HEK293T (cell line): ENCODE results near the gene B4GALT5.

Source experiments
- BHLHE40 ChIP-seq: fragments of 450-650 bp; IDR thresholded peaks from 2 replicates; pipeline ENCODE4 v1.6.1; 2016; ENCODE audit warnings: mild to moderate bottlenecking, moderate library complexity, borderline replicate concordance
- FOXK2 ChIP-seq: fragments of 450-650 bp; IDR thresholded peaks from 2 replicates; pipeline ENCODE4 v1.6.1; 2016; ENCODE audit warnings: mild to moderate bottlenecking
- L3MBTL2 ChIP-seq: fragments of 450-650 bp; conservative IDR thresholded peaks from 2 replicates; pipeline ENCODE4 v1.6.1; 2016; ENCODE audit warnings: mild to moderate bottlenecking
- NFRKB ChIP-seq: fragments of 450-650 bp; IDR thresholded peaks from 2 replicates; pipeline ENCODE4 v1.6.1; 2016; ENCODE audit warnings: mild to moderate bottlenecking, moderate library complexity
- SP1 ChIP-seq: fragments of 450-650 bp; IDR thresholded peaks from 2 replicates; pipeline ENCODE4 v1.6.1; 2017
- TARDBP ChIP-seq: fragments of 450-650 bp; IDR thresholded peaks from 2 replicates; pipeline ENCODE4 v1.6.1; 2016

DNA sequence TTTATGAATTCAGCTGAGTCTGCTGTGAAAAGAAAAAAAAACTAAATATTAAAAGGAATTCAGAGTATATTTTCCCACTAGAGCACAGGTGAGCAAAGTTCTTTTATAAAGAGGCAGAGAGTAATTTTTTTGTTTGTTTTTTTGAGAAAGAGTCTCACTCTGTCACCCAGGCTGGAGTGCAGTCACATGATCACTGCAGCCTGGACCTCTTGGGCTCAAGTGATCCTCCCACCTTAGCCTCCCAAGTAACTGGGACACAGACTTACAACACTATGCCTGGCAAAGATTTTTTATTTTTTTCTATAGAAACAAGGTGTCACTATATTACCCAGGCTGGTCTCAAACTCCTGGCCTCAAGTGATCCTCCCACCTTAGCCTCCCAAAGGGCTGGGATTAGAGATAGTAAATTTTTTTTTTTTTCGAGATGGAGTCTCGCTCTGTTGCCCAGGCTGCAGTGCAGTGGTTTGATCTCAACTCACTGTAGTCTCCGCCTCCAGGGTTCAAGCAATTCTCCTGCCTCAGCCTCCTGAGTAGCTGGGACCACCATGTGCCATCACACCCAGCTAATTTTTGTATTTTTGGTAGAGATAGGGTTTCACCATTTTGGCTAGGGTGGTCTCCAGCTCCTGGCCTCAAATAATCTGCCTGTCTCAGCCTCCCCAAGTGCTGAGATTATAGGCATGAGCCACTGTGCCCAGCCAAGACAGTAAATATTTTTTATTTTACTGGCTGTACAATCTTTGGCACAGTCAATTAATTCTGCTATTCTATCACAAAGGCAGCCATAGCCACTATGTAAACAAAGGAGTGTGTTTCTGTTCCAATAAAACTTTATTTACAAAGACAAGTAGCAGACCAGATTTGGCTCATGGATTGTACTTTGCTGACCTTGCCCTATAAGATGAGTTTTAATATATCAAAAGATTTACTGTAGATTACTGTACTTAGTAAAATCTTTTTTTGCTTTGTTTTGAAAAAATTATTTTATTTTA, 14.5 kb upstream of the B4GALT5 start:
- no peak for TF ChIP-seq FOXK2
- TF ChIP-seq L3MBTL2, result no peak
- no peak for TF ChIP-seq NFRKB
- TF ChIP-seq TARDBP, result no peak
- no peak for TF ChIP-seq BHLHE40
- no peak for TF ChIP-seq SP1
